Mesendoderm (in vitro differentiated cells): ENCODE measurements around the gene KIAA0232.

Experiments used
- DNase-seq: peaks from one replicate; pipeline ENCODE4 v3.0.0; 2013
- H2AK5ac ChIP-seq: 2 replicates; pipeline ENCODE4 v1.6.1; 2013; ENCODE audit warnings: low read length, inconsistent platforms
- H2BK120ac ChIP-seq: 2 replicates; pipeline ENCODE4 v1.6.1; 2013; ENCODE audit warnings: low read depth, mild to moderate bottlenecking, low read length, moderate library complexity, mixed read lengths
- H2BK15ac ChIP-seq: replicated peaks from 2 replicates; pipeline ENCODE4 v1.6.1; 2013; ENCODE audit warnings: low read depth, mild to moderate bottlenecking, moderate library complexity
- H2BK5ac ChIP-seq: 2 replicates; pipeline ENCODE4 v1.6.1; 2013; ENCODE audit warnings: low read length, inconsistent platforms
- H3K18ac ChIP-seq: 2 replicates; pipeline ENCODE4 v1.6.1; 2013; ENCODE audit warnings: mild to moderate bottlenecking, low read length, mixed read lengths
- H3K23ac ChIP-seq: one replicate; pipeline ENCODE4 v1.6.1; 2013; ENCODE audit warnings: low read length
- H3K27ac ChIP-seq: 2 replicates; pipeline ENCODE4 v1.5.1; 2013; ENCODE audit warnings: low read depth, mild to moderate bottlenecking, inconsistent platforms, low read length, moderate library complexity
- H3K27me3 ChIP-seq: 2 replicates; pipeline ENCODE4 v1.6.1; 2013; ENCODE audit warnings: low read length, control low read depth, mild to moderate bottlenecking, inconsistent platforms; ENCODE audit not compliant: insufficient read depth, poor library complexity
- H3K36me3 ChIP-seq: 2 replicates; pipeline ENCODE4 v1.6.1; 2013; ENCODE audit warnings: low read length, inconsistent platforms; ENCODE audit not compliant: control insufficient read depth, insufficient read depth
- H3K4ac ChIP-seq: one replicate; pipeline ENCODE4 v1.6.1; 2013; ENCODE audit warnings: low read depth, mild to moderate bottlenecking, low read length, moderate library complexity
- H3K4me1 ChIP-seq: 2 replicates; pipeline ENCODE4 v1.6.1; 2013; ENCODE audit warnings: low read depth, low read length, inconsistent platforms; ENCODE audit not compliant: control insufficient read depth
- H3K4me2 ChIP-seq: 2 replicates; pipeline ENCODE4 v1.6.1; 2013; ENCODE audit warnings: low read length
- H3K4me3 ChIP-seq: 2 replicates; pipeline ENCODE4 v1.5.1; 2013; ENCODE audit warnings: mild to moderate bottlenecking, low read length
- H3K56ac ChIP-seq: one replicate; pipeline ENCODE4 v1.6.1; 2013; ENCODE audit warnings: low read length
- H3K79me1 ChIP-seq: 2 replicates; pipeline ENCODE4 v1.6.1; 2013; ENCODE audit warnings: low read length, inconsistent platforms
- H3K79me2 ChIP-seq: 2 replicates; pipeline ENCODE4 v1.6.1; 2013; ENCODE audit warnings: mild to moderate bottlenecking, low read length; ENCODE audit not compliant: control insufficient read depth, insufficient read depth
- H3K9ac ChIP-seq: 2 replicates; pipeline ENCODE4 v1.6.1; 2013; ENCODE audit warnings: low read length, inconsistent platforms
- H4K5ac ChIP-seq: one replicate; pipeline ENCODE4 v1.6.1; 2013; ENCODE audit warnings: low read length
- H4K8ac ChIP-seq: one replicate; pipeline ENCODE4 v1.6.1; 2013; ENCODE audit warnings: low read depth, mild to moderate bottlenecking, control low read depth, low read length, moderate library complexity
- WGBS: extraction: QIAGEN DNeasy Blood & Tissue Kit; methylation state at CpG from one replicate; pipeline ENCODE4 v1.1.7; 2013; ENCODE audit warnings: low lambda C conversion rate, missing lambda C conversion rate; ENCODE audit not compliant: insufficient coverage; ENCODE audit errors: extremely low coverage; 5-methylcytosine and 5-hydroxymethylcytosine counted together

The KIAA0232 gene

DNA sequence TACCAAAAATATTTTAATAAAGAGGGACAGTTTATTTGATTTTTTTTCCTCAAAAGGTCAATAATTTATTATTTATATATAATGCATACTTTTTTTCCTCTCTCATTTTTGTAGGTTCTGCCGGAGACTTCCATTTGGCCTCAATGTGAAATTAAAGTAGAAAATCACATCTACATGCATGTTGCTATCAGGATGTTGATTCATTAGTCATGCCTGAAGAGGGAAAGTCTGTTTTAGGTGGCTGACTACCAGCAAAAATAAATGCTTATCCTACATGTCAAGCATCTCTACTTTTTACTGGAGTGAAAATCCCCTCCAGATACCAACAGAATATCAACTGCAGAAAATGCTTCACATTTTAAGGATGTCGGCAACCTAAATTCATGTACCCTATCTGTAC lies 41.5 kb downstream of the KIAA0232 start:
- no peak overlapping the region for H3K4ac ChIP-seq
- H3K27me3 ChIP-seq, result no peaks in the 10 kb centered on the region
- no peak overlapping the region for H4K5ac ChIP-seq
- H2AK5ac ChIP-seq, result no peak overlapping the region
- peaks cover 10% of the 10 kb centered on the region for H3K79me1 ChIP-seq
- H3K18ac ChIP-seq, result no peak overlapping the region
- no peak for DNase-seq
- no peak overlapping the region for H3K23ac ChIP-seq
- no peaks in the 10 kb centered on the region for H3K36me3 ChIP-seq
- no peak overlapping the region for H3K27ac ChIP-seq
- H3K4me1 ChIP-seq, result no peaks in the 10 kb centered on the region
- no peak overlapping the region for H3K56ac ChIP-seq
- no peak overlapping the region for H3K9ac ChIP-seq
- no peak overlapping the region for H3K4me2 ChIP-seq
- no peak overlapping the region for H3K4me3 ChIP-seq
- peaks cover 4% of the 10 kb centered on the region for H3K79me2 ChIP-seq
- no peak overlapping the region for H2BK5ac ChIP-seq
- no peak overlapping the region for H2BK120ac ChIP-seq
- WGBS, result no CpG with 5 or more reads among the region's 2 CpGs
- H4K8ac ChIP-seq, result no peak overlapping the region
- H2BK15ac ChIP-seq, result no peak overlapping the region

DNA sequence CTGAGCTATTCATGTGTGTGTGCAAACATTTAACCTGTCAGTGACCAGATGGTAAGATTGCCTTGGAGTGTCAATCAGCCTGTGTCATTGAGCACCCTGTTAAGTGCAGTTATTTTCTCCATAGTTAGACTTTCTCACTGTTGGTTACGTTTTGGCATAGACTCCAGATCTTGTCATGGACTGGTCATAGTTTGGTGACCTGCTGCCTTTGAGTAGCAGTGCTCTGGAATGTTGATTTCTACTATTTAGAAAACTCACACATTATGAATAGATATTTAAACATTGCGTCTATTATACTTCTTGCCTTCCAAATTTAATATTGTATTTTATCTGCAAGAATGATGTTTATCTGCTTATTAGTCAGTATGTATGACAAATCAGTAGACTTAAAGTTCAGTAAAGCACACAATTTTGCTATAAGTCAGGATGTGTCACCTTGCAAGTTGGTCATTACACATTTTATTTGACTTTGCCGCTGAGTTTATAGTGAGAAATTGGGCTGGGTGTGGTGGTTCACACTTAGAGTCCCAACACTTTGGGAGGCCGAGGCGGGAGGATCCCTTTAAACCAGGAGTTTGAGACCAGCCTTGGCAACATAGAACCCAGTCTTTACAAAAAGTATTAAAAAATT lies 42.4 kb downstream of the KIAA0232 start:
- no peak for DNase-seq
- no peak overlapping the region for H3K4me2 ChIP-seq
- no peak overlapping the region for H3K23ac ChIP-seq
- peaks cover 9% of the 10 kb centered on the region for H3K79me1 ChIP-seq
- no peak overlapping the region for H3K56ac ChIP-seq
- no peak overlapping the region for H2AK5ac ChIP-seq
- H4K5ac ChIP-seq, result no peak overlapping the region
- peaks cover 3% of the 10 kb centered on the region for H3K79me2 ChIP-seq
- H3K18ac ChIP-seq, result no peak overlapping the region
- H3K4ac ChIP-seq, result no peak overlapping the region
- H2BK120ac ChIP-seq, result no peak overlapping the region
- no peak overlapping the region for H3K27ac ChIP-seq
- no peak overlapping the region for H2BK5ac ChIP-seq
- no peak overlapping the region for H3K4me3 ChIP-seq
- H3K4me1 ChIP-seq, result no peaks in the 10 kb centered on the region
- no peak overlapping the region for H2BK15ac ChIP-seq
- no CpG with 5 or more reads among the region's 5 CpGs for WGBS
- H4K8ac ChIP-seq, result no peak overlapping the region
- H3K36me3 ChIP-seq, result no peaks in the 10 kb centered on the region
- no peak overlapping the region for H3K9ac ChIP-seq
- H3K27me3 ChIP-seq, result no peaks in the 10 kb centered on the region

DNA sequence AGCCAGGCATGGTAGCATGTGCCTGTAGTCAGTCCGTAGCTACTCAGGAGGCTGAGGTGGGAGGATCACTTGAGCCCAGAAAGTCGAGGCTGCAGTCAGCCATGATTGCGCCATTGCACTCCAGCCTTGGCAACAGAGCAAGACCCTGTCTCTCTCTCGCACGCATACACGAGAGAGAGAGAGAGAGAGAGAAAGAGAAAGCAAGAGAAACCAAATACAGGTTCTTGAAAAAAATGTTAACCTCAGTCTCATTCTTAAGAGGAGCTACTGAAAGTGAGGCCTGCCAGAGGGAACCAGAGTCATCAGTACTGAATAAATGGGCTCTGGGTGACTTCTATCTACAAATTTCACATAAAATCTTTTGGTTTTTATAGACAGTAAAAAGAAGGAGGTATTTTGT lies 42.9 kb downstream of the KIAA0232 start:
- no peak for DNase-seq
- Histone ChIP-seq H2BK5ac (no peak overlapping the region), H3K4me3 (no peak overlapping the region), H3K27me3 (no peaks in the 10 kb centered on the region), H3K36me3 (no peaks in the 10 kb centered on the region), H2AK5ac (no peak overlapping the region), H3K9ac (no peak overlapping the region), H3K18ac (no peak overlapping the region), H3K79me1 (peaks cover 8% of the 10 kb centered on the region), H3K27ac (no peak overlapping the region), H3K23ac (no peak overlapping the region), H4K8ac (no peak overlapping the region), H3K4ac (no peak overlapping the region), H3K56ac (no peak overlapping the region), H3K79me2 (peaks cover 2% of the 10 kb centered on the region), H3K4me2 (no peak overlapping the region), H4K5ac (no peak overlapping the region), H3K4me1 (no peaks in the 10 kb centered on the region), H2BK15ac (no peak overlapping the region), H2BK120ac (no peak overlapping the region)
- no CpG with 5 or more reads among the region's 6 CpGs for WGBS

DNA sequence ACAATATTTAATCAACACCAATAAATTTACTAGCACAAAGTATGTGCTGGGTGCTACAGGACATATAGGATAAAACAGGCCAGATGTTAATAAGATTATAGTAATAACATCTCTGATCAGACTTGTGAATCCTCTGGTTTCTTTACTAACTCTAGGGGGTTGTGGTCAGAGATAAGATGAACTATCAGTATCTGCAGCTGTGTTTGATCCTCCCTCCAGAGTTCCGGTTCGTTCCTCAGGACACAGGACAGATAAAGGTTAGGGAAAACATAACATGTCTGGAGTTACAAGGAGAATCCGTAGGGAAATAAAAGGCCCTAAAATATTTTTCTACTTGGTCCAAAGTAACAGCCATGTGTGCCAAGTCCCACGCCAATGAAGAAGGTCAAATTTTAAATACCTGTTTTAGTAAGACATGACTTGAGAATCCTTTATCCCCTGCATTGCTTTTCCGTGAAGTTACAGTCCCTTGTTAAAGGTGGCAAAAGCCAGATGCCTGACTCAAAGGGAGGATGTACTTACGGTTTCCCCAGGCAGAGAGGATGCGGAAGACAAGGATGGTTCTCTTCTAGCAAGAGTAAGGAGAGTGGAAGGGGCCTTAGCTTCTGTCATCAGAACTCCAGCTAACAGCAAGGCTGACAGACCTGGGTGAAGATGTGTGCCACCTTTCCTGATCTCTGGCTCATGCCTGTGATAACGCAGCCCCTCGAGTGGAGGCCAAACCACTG lies 44.4 kb downstream of the KIAA0232 start:
- H2BK120ac ChIP-seq, result no peak overlapping the region
- H3K36me3 ChIP-seq, result no peaks in the 10 kb centered on the region
- no peaks in the 10 kb centered on the region for H3K79me2 ChIP-seq
- H3K18ac ChIP-seq, result no peak overlapping the region
- H2BK5ac ChIP-seq, result no peak overlapping the region
- H2AK5ac ChIP-seq, result no peak overlapping the region
- H3K9ac ChIP-seq, result no peak overlapping the region
- no CpG with 5 or more reads among the region's 9 CpGs for WGBS
- no peak overlapping the region for H4K8ac ChIP-seq
- no peak overlapping the region for H3K4me3 ChIP-seq
- H3K27ac ChIP-seq, result no peak overlapping the region
- peaks cover 10% of the 10 kb centered on the region for H3K79me1 ChIP-seq
- DNase-seq, result peak; percentile 78
- no peaks in the 10 kb centered on the region for H3K4me1 ChIP-seq
- no peak overlapping the region for H4K5ac ChIP-seq
- H3K4ac ChIP-seq, result no peak overlapping the region
- H2BK15ac ChIP-seq, result no peak overlapping the region
- no peaks in the 10 kb centered on the region for H3K27me3 ChIP-seq
- no peak overlapping the region for H3K56ac ChIP-seq
- no peak overlapping the region for H3K23ac ChIP-seq
- no peak overlapping the region for H3K4me2 ChIP-seq

DNA sequence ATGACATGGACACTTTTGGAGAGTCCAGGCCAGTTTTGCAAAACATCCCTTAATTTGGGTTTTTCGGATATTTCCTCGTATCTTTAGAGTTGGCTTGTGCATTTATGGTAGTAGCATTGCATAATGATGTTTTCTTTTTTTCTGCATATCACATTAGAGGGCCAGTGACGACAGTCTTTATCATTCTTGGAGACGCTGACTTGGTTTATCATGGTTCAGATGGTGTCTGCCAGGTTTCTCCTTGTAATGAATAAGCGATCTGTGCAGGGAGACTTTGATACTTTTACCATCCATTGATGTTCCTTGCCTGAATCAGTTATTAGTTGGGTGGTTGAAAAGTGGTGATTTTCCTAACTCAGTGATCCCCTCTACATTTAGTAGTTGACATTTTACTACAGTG lies 46.6 kb downstream of the KIAA0232 start:
- H3K79me1 ChIP-seq, result peaks cover 10% of the 10 kb centered on the region
- H2BK120ac ChIP-seq, result no peak overlapping the region
- no peak overlapping the region for H3K18ac ChIP-seq
- no peak overlapping the region for H3K27ac ChIP-seq
- H3K4me1 ChIP-seq, result no peaks in the 10 kb centered on the region
- no peak overlapping the region for H3K23ac ChIP-seq
- no peak overlapping the region for H4K5ac ChIP-seq
- peaks cover 2% of the 10 kb centered on the region for H3K36me3 ChIP-seq
- no CpG with 5 or more reads among the region's 5 CpGs for WGBS
- H3K9ac ChIP-seq, result no peak overlapping the region
- H3K4me3 ChIP-seq, result no peak overlapping the region
- DNase-seq, result no peak
- no peak overlapping the region for H2BK5ac ChIP-seq
- H3K56ac ChIP-seq, result no peak overlapping the region
- no peaks in the 10 kb centered on the region for H3K79me2 ChIP-seq
- H3K27me3 ChIP-seq, result no peaks in the 10 kb centered on the region
- no peak overlapping the region for H4K8ac ChIP-seq
- no peak overlapping the region for H3K4ac ChIP-seq
- H3K4me2 ChIP-seq, result no peak overlapping the region
- H2BK15ac ChIP-seq, result no peak overlapping the region
- H2AK5ac ChIP-seq, result no peak overlapping the region
